PFSK-1 (cell line): ENCODE measurements around the gene HIP1.
A peak's percentile ranks its signal among the peaks of the same experiment; 100 is the strongest.

ENCODE experiments used
- FOXP2 ChIP-seq: optimal IDR thresholded peaks from 2 replicates; pipeline ENCODE3; 2011; ENCODE audit warnings: borderline replicate concordance, control low read depth, inconsistent platforms; ENCODE audit not compliant: insufficient read depth; ENCODE audit errors: extremely low read length, extremely low read depth
- POLR2AphosphoS5 ChIP-seq: IDR thresholded peaks from 2 replicates; pipeline ENCODE4 v1.6.1; 2012; ENCODE audit warnings: low read depth, mild to moderate bottlenecking, control low read depth, low read length, moderate library complexity
- SIN3A ChIP-seq: IDR thresholded peaks from 2 replicates; pipeline ENCODE4 v1.6.1; 2012; ENCODE audit warnings: mild to moderate bottlenecking, low read length, moderate library complexity, borderline replicate concordance; ENCODE audit not compliant: insufficient read depth
- TAF1 ChIP-seq: IDR thresholded peaks from 2 replicates; pipeline ENCODE4 v1.6.1; 2012; ENCODE audit warnings: low read length, control low read depth, borderline replicate concordance; ENCODE audit not compliant: insufficient read depth
- TF ChIP-seq, protein P1 (sequence below), 2 experiments: IDR thresholded peaks; 2 replicates each; pipeline versions ENCODE4 v1.6.1 to v1.8.0; 2011 to 2012; ENCODE audit warnings: low read depth in 2 of 2, low read length in 2 of 2, control low read depth in 1 of 2, inconsistent platforms in 1 of 2, mild to moderate bottlenecking in 1 of 2, moderate library complexity in 1 of 2; ENCODE audit not compliant: insufficient read depth in 1 of 2

The HIP1 gene

DNA sequence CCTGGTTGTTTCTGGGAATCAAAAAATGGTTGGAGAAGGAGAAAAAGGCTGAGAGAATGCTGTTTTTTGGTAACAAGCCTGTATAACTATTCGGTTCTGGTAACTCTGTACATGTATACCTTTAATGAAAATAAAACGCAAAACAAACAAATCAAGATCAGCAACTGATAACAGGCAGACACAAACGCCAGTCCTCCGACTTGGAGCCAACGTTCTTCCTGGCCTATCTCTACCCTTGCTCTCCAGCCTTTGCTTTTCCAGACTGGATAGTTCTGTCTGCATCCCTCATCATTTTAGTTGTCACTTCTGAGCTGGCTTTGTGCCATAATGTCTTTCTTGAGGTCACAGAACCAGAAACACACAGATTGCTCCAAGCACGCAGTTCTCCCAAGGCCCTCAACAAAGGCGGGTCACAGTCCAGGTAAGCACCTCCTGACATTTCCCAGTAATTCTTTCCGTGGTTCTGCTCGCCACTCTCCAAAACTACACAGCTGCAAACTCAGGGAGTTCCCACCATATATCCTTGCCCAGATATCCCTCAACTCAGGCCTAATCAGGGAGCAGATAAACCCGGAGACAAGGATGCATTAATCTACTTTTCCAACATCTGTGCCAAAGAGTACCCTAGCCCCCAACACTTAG lies 20.2 kb downstream of the HIP1 start:
- no peak for TF ChIP-seq TAF1
- TF ChIP-seq POLR2AphosphoS5: no peak
- TF ChIP-seq, protein P1, sequence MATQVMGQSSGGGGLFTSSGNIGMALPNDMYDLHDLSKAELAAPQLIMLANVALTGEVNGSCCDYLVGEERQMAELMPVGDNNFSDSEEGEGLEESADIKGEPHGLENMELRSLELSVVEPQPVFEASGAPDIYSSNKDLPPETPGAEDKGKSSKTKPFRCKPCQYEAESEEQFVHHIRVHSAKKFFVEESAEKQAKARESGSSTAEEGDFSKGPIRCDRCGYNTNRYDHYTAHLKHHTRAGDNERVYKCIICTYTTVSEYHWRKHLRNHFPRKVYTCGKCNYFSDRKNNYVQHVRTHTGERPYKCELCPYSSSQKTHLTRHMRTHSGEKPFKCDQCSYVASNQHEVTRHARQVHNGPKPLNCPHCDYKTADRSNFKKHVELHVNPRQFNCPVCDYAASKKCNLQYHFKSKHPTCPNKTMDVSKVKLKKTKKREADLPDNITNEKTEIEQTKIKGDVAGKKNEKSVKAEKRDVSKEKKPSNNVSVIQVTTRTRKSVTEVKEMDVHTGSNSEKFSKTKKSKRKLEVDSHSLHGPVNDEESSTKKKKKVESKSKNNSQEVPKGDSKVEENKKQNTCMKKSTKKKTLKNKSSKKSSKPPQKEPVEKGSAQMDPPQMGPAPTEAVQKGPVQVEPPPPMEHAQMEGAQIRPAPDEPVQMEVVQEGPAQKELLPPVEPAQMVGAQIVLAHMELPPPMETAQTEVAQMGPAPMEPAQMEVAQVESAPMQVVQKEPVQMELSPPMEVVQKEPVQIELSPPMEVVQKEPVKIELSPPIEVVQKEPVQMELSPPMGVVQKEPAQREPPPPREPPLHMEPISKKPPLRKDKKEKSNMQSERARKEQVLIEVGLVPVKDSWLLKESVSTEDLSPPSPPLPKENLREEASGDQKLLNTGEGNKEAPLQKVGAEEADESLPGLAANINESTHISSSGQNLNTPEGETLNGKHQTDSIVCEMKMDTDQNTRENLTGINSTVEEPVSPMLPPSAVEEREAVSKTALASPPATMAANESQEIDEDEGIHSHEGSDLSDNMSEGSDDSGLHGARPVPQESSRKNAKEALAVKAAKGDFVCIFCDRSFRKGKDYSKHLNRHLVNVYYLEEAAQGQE (IDR thresholded peaks at IDR 0.05; ENCODE audit: insufficient read depth in 1 of 2, low read depth in 2 of 2, low read length in 2 of 2): no peak
- TF ChIP-seq FOXP2: no peak
- no peak for TF ChIP-seq SIN3A

DNA sequence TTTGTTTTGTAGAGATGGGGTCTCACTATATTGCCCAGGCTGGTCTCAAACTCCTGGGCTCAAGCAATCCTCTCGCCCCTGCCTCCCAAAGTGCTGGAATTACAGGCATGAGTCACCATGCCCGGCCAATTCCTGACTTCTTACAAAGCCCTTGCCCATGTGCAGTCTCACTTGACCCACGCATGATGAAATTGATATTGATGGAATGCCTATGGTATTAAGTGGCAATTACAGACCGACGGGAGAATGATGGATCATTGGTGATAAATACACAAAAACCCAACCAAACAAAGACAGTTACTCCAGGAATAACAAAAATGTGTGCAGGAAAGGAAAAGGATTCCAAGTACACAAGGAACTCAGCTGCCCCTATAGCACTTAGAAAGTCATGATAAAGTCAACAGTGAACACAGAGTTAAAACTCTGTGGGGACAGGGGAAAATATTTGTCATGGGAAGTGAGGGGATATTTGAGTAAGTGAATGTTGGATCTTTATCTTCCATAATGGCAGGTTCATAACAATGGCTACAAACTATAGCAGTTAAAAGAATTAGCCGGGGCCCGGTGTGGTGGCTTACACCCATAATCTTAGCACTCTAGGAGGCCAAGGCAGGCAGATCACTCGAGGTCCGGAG lies 21.6 kb downstream of the HIP1 start:
- TF ChIP-seq SIN3A: no peak
- TF ChIP-seq FOXP2: no peak
- TF ChIP-seq POLR2AphosphoS5: no peak
- no peak for TF ChIP-seq TAF1
- TF ChIP-seq, protein P1 (IDR thresholded peaks at IDR 0.05; ENCODE audit: insufficient read depth in 1 of 2, low read depth in 2 of 2, low read length in 2 of 2): no peak

DNA sequence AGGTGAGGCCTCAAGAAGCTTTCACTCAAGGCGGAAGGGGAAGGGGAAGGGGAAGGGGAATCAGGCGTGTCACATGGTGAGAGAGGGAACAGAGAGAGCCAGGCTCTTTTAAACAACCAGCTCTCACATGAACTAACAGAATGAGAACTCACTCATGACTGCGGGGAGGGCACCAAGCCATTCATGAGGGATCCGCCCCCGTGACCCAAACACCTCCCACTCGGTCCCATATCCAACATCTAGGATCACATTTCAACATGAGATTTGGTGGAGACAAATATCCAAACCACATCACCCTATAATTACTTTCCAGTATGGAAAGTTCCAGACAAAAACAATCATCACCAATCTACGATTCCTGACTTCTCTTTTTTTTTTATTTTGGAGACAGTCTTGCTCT lies 22.9 kb downstream of the HIP1 start:
- TF ChIP-seq POLR2AphosphoS5: no peak

DNA sequence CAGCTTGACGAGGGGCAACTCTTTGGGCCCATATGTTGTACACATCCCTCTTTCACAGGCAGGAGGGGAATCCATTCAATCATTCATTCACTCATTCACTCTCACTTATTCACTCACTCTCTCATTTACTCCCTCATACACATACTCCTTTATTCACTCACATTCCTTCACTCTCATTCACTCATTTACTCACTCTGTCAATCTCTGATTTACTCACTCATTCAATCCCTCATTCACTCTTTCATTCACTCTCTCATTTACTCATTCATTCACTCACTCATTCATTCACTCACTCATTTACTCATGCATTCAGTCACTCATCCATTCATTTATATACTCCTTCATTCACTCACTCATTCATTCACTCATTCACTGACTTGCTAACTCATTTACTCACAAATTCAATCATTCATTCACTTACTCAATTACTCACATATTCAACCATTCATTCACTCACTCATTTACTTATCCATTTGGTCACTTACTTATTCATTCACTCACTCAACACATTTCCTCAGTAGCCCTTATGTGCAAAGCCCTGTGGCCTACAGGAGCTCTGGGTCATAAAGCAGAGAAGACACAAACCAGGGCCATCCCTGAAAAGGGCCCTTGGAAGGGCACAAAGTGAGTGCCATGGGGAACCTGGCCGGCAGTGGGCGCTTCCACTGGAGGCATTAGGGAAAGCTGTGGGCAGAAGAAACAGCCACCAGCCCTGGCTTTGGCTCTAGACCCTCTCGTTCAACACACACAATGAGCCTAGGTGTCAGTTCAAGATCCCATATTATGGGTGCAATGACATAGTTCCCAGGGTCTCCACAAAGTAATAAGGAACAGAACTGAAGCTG lies 26.0 kb downstream of the HIP1 start:
- TF ChIP-seq POLR2AphosphoS5 (peak; percentile 26), FOXP2 (no peak), SIN3A (peak; percentile 39; the same call in 1 of the 2 replicates)
- TF ChIP-seq, protein P1 (IDR thresholded peaks at IDR 0.05; ENCODE audit: insufficient read depth in 1 of 2, low read depth in 2 of 2, low read length in 2 of 2): no peak

DNA sequence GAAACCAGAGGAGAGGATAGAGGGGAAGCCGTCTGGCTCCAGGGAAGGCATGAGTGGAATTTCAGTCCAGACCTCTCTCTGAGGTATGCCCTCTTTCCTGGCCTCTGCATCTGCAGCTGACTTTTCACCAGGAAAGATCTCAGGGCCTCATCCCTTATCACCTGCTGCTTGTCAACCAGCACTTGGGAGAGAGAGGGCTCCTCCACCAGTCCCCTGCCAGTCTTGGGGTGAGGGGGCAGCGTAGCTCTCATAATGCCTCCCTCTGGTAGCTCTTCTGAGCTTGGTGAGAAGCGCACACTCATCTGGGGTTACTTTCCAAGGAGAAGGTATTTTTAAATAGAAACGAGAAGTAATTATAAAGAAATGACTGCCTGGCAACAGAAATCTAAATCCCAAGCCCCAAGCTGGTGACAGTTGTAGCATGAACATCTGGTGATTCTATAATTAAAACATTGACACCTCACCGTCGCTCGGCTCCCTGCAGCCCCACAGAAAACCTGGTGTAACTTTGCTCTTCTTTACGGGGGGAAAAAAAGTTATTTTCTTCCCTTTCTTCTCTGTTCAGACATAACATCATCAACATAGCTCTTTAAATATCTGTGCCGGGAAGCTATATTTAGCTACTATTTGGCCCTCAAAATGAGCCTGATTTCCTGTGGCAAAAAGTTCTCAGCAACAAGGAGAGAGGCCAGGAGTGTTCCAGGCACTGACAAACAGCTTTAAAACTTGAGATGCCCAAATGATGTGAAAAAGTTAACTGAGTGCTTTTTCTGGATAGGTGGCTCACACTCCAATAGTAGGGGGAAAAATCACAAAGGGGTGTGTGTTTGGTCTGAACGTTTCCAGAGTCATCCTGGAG lies 26.9 kb downstream of the HIP1 start:
- peak; percentile 66; the same call in 1 of the 2 replicates for TF ChIP-seq POLR2AphosphoS5
- TF ChIP-seq, protein P1 (IDR thresholded peaks at IDR 0.05; ENCODE audit: insufficient read depth in 1 of 2, low read depth in 2 of 2, low read length in 2 of 2): no peak
